Raji (cell line): ENCODE measurements around the gene MAN1C1.
A peak's percentile ranks its signal among the peaks of the same experiment; 100 is the strongest.

Source experiments
- POLR2A ChIP-seq: IDR thresholded peaks from 2 replicates; pipeline ENCODE4 v1.6.1; 2011; ENCODE audit warnings: low read depth, low read length, control low read depth; ENCODE audit not compliant: insufficient read depth

The MAN1C1 gene

GRCh38 chr1:25811384-25812082 lies 194.9 kb downstream of the MAN1C1 start:
- no peak for TF ChIP-seq POLR2A

- no peak for TF ChIP-seq POLR2A
Measured at GRCh38 chr1:25813071-25813733, 196.6 kb downstream of the MAN1C1 start.

- no peak for TF ChIP-seq POLR2A
Measured at GRCh38 chr1:25813734-25814471, 197.3 kb downstream of the MAN1C1 start.

- no peak for TF ChIP-seq POLR2A
Measured at GRCh38 chr1:25814549-25815087, 198.0 kb downstream of the MAN1C1 start.

GRCh38 chr1:25815208-25816111 lies 198.9 kb downstream of the MAN1C1 start:
- no peak for TF ChIP-seq POLR2A

GRCh38 chr1:25816112-25816718 lies 199.6 kb downstream of the MAN1C1 start:
- no peak for TF ChIP-seq POLR2A

- no peak for TF ChIP-seq POLR2A
Measured at GRCh38 chr1:25817840-25818501, 201.4 kb downstream of the MAN1C1 start.

GRCh38 chr1:25818569-25818968 lies 202.0 kb downstream of the MAN1C1 start:
- TF ChIP-seq POLR2A, result no peak

GRCh38 chr1:25819491-25820246 lies 203.1 kb downstream of the MAN1C1 start, which contains the start of gene MTFR1L:
Gene MTFR1L (plus strand): TSS chr1:25819954. CDS start chr1:25823105, 3,151 bp downstream.
- peak; percentile 97 for TF ChIP-seq POLR2A

GRCh38 chr1:25820247-25821111 lies 203.9 kb downstream of the MAN1C1 start:
- peak; percentile 71 for TF ChIP-seq POLR2A

GRCh38 chr1:25821112-25821476 lies 204.5 kb downstream of the MAN1C1 start:
- TF ChIP-seq POLR2A, result no peak

GRCh38 chr1:25821630-25822091 lies 205.1 kb downstream of the MAN1C1 start:
- no peak for TF ChIP-seq POLR2A

GRCh38 chr1:25825605-25826004 lies 209.0 kb downstream of the MAN1C1 start:
- TF ChIP-seq POLR2A, result no peak
